Activated CD8-positive, alpha-beta memory T cell treated with anti-CD3 and anti-CD28 coated beads for 1 hour (primary cell): Measurements from ENCODE around the gene LLGL1.

Source experiments
- DNase-seq, 2 donors: peaks; one replicate each; pipeline ENCODE4 v3.0.0-alpha.2; 2020; ENCODE audit warnings: low read depth in 1 of 2; ENCODE audit errors: extremely low read depth in 1 of 2

The LLGL1 gene

DNA sequence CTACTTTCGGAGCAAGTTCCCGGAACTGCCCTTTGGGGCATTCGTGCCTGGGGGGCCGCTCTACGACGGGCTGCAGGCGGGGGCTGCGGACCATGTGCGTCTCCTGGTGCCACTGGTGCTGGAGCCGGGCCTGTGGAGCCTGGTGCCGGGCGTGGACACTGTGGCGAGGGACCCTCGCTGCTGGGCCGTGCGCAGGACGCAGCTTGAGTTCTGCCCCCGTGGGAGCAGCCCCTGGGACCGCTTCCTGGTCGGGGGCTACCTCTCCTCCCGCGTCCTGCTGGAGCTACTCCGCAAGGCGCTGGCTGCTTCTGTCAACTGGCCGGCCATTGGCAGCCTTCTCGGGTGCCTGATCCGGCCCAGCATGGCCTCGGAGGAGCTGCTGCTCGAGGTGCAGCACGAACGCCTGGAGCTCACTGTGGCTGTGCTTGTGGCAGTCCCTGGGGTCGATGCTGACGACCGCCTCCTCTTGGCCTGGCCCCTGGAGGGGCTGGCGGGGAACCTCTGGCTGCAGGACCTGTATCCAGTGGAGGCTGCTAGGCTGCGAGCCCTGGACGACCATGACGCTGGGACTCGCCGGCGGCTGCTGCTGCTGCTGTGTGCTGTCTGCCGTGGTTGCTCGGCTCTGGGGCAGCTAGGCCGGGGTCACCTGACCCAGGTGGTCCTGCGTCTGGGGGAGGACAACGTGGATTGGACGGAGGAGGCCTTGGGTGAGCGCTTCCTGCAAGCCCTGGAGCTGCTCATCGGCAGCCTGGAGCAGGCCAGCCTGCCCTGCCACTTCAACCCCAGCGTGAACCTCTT lies 38.6 kb downstream of the LLGL1 start:
- DNase-seq, result no peak

DNA sequence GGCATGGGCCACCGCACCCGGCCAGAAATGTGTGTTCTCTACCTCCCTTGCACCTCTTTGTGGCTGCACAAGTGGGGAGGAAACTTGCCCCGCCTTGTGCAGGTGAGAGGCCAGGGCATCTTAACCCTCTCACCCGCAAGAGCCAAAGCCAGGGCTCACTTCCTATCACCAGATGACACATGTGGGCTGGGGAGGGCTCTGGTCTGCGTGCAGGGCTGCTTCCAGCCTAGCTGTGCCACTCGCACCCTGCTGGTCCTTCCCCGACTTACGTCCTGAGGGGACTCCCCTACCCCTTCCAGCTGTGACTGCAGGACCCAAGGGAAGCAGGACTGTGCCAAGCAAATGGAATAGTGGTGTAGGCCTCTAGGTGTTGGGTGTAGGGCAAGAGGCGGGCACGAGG lies 41.9 kb downstream of the LLGL1 start:
- DNase-seq, result no peak

DNA sequence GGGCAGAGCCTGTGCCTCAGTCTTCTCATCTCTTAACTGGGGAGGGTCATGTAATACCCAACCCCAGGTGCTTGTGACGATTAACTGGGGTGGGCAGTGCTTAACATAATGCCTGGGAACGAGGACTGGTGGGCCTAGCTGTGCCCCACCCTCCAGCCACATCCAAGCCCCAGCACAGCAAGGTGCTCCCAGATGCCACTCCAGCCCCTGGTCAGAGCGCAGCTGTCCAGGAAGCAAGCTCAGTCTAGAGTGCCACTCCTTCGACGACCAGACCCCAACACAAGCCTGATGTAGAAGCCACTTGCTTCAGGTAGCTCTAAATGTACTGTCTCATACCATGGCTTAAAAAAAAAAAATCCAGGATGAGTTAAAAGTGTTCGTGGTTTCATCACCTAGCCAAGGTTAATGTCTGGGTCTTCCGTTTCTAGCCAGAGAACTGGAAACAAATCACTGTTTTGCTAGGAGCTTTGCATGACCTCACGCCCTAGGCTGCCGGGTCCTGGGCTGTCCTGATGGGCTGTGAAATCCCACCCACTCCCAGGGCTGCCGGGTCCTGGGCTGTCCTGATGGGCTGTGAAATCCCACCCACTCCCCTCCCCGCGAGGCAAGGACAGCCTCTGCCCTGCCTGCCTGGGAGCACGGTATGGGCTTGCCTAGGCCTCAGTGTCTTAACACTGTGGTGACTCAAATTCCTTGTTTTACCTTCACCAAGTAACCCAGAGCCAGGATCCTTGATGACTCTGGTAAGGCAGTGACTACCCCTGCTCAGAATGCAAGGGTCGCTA lies 42.7 kb downstream of the LLGL1 start:
- DNase-seq, result no peak

DNA sequence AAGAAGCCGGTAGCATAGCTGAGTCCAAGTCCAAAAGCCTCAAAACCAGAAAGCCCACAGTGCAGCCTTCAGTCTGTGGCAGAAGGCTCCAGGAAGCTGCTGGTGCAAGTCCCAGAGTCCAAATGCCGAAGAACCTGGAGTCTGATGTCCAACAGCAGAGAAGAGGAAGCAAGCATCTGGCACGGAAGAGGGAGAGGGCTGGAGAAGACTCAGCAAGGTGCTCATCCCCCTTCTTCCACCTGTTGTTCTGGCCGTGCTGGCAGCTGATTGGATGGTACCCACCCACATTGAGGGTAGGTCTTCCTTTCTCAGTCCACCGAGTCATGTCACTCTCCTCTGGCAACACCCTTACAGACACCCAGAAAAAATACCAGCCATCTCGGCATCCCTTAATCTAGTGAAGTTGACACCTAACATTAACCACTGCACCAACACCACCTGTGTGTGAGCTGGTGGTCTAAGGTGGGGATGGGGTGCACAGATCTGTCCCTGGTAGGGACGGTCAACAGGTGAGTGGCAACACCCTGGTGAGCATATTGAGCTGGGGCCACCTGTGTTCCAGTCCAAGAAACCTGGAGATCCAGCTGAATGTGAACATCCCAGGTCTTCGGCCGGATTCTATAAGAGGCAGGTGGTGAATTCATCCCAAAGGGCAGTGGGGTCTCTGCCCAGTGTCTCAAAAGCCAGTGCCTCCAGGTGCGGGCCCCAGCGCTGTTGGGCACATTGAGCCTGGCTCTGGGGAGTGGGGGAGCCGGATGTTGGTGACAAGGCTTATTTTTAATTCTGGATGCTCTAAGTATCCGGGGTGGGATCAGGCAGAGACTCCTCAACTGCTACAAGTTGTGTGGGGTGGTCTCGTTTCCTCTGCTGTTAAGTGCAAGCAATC lies 44.9 kb downstream of the LLGL1 start:
- no peak for DNase-seq

DNA sequence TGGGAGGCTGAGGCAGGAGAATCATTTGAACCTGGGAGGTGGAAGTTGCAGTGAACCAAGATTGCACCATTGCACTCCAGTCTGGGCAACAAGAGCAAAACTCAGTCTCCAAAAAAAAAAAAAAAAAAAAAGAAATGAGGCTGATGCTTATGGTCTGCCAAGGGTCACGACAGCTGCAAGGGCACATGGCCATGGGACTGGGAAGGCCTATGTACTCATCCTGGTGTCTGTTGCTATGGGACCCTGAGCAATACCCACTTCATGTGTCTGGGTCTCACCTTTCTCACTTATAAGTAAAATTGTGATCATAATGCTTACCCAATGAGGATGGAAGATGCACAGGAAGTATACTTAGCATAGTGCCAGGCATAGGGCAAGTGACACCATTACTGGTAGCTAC lies 51.6 kb downstream of the LLGL1 start:
- DNase-seq, result no peak

DNA sequence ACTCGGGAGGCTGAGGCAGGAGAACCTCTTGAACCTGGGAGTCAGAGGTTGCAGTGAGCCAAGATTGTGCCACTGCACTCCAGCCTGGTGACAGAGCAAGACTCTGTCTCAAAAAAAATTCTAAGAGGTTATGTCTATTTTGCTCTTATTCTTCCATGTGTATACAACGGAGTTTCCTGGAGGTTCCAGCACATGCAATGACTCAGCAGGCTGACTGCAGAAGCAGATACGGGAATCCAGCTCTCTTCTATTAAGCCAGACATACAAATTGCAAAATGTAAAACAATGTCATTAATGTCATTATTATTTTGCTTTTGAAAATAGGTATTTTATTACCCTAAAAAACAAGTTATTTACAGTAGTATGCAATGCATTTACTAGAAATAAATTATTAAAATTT lies 53.4 kb downstream of the LLGL1 start:
- DNase-seq, result no peak

DNA sequence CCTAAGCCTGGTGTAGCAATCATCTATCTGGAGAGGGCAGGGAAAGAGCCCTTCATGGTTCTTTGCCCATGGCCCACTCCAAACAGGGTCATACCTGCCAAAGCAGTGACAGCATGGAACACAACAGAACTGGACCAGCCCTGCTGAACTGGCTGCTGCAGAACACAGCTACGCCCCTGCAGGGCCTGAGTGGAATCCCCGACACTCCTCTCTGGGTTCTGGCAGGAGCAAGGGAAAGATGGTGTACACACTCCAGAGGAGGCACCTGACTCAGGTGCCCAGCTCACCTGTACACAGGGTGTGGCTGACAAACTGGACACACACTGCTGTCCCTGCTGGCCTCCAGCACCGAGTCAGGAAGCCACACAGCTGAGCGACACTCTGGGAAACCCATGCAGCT lies 54.8 kb downstream of the LLGL1 start:
- DNase-seq, result no peak

DNA sequence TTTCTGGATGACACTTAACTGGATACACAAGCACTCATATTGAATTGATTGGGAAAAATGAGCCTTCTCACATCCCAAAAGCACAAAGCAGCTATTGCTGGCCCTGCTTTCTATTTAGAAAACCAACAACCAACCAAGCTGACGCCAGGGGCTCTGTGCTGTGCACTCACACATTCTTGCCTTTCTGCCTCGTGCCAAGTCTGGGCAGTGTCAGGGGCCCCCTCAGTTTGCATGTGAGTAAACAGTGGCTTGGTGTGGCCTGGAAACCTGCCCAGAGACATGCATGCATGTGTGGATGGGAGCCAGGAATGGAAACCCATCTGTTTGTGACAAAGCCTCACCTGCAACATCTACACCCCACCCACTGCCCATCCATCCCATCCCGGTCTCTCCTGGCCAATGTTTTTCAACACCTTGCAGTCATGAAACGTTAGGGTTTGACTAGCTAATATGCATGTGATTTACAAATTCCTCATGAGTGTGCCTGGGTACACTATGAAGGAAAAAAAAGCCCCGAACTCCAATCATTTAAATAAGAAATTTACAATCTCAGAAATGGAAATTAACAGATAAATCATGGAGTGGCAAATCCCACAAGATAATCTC lies 55.4 kb downstream of the LLGL1 start:
- DNase-seq, result no peak

DNA sequence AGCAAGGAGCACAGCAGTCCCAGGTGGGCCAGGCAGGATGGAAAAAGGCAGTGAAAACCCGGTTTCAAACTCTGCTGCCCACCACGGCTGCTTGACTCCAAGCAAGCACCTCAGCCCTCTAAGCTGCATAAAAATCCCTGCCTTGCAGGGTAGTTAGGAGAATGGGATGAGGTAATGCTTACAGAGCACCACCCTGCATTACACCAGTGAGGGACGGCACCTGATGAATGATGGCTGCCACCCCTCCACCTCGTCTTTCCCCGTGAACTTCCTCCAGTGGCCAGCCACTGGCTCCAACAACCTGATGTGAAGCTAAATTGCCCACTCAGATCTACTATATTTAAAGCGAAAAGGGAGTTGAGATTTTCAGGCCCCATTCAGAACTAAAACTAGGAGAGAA lies 56.4 kb downstream of the LLGL1 start:
- no peak for DNase-seq

DNA sequence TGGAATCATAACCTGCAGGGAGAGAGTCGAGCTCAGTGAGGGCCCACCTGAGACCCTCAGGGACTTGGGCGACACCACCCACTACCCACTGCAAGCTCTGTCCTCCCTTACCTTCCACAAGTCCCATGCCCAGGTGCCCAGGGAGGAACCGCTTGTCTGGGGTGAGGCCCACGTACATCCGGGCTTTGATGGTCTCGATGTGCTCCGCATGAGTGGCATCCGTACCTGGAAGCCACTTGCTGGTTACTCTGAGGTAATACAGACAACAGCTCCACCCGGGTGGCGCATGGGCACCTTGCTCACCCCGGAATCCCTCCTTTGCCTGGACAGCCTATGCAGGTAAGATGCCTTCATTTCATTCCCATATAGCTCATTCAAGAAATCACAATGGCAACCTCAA lies 59.9 kb downstream of the LLGL1 start:
- no peak for DNase-seq

DNA sequence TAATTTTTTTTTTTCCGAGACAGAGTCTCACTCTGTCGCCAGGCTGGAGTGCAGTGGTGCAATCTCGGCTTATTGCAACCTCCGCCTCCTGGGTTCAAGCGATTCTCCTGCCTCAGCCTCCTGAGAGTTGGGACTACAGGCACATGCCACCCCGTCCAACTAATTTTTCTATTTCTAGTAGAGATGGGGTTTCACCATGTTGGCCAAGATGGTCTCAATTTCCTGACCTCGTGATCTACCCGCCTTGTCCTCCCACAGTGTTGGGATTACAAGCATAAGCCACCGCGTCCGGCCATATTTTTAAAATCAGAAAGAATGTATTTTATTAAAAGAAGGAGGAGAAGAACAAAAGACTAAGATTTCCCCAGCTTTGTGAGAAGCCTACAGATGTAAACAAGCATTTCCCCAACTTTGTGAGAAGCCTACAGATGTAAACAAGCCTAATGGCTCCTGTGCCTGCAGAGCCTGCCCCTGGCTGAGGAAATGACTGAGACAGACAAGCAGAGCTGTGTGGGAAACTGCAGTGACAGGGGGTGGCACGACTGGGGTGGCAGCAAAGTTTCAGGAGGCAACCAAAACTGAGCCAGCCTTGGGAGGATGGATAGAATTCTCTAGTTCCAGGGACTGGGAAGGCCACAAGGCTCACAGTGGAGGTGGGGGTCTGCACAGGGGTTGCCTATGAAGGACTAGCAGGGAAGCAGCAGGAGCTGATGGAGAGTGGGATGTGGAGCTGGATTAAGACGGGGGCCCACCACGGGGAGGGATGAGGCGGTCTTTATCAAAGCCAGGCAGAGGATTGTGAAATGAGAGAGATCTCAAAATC lies 66.5 kb downstream of the LLGL1 start:
- DNase-seq, result no peak
